ENCODE measurements around the gene ADAMTS17.

- TF ChIP-seq CTCF (IDR thresholded peaks at IDR 0.05; ENCODE audit: low read depth, low read length, missing input control) = no peak
- no peak for TF ChIP-seq REST (IDR thresholded peaks at IDR 0.05)
- TF ChIP-seq RAD21 (IDR thresholded peaks at IDR 0.05) = no peak
Observed at GRCh38 chr15:100166313-100166712, 175.5 kb downstream of the ADAMTS17 start.
